ENCODE data around the gene NANOG. TPM values are rescaled to one million over a fixed set of nuclear protein-coding genes. Genes with fewer than 3 reads are reported as not detected.
A peak's percentile ranks its signal among the peaks of the same experiment; 100 is the strongest.
"Not testable (repeated sequence)": the region's sequence is repeated elsewhere in the genome, so short reads cannot be mapped to it uniquely, and the experiment has no call there.

NANOG gene
- total and polyA plus RNA-seq, 4 donors: 0.23 to 0.49 TPM; not detected in 2

GRCh38 chr12:7843149-7843548, 53.9 kb downstream of the NANOG start:
- not testable (repeated sequence) for H3K27me3 ChIP-seq (ENCODE audit: control insufficient read depth in 3 of 3, insufficient read depth in 3 of 3, low read length in 2 of 3); H3K4me3 ChIP-seq; ATAC-seq (ENCODE audit: insufficient read depth, low FRiP score); DNase-seq; H3K4me1 ChIP-seq (ENCODE audit: control insufficient read depth in 5 of 5, insufficient read depth in 5 of 5, low read length in 5 of 5); H3K36me3 ChIP-seq (ENCODE audit: control insufficient read depth in 4 of 4, insufficient read depth in 4 of 4, low read length in 4 of 4); H3K9ac ChIP-seq (ENCODE audit: insufficient read depth in 1 of 2, low read length in 2 of 2); H3K9me3 ChIP-seq (ENCODE audit: control insufficient read depth in 4 of 4, insufficient read depth in 3 of 4, low read length in 3 of 4)
- 23 to 40% methylated on average over 3 to 5 of the region's 8 CpGs for WGBS, 2 donors
- H3K27ac ChIP-seq (ENCODE audit: low read depth in 1 of 2, low read length in 1 of 2): peak overlapping the region in 1 of 2 donors; percentile 39

- not testable (repeated sequence) for H3K36me3 ChIP-seq (ENCODE audit: control insufficient read depth in 4 of 4, insufficient read depth in 4 of 4, low read length in 4 of 4); H3K9me3 ChIP-seq (ENCODE audit: control insufficient read depth in 4 of 4, insufficient read depth in 3 of 4, low read length in 3 of 4); H3K4me3 ChIP-seq; H3K9ac ChIP-seq (ENCODE audit: insufficient read depth in 1 of 2, low read length in 2 of 2); H3K27me3 ChIP-seq (ENCODE audit: control insufficient read depth in 3 of 3, insufficient read depth in 3 of 3, low read length in 2 of 3); H3K4me1 ChIP-seq (ENCODE audit: control insufficient read depth in 5 of 5, insufficient read depth in 5 of 5, low read length in 5 of 5); H3K27ac ChIP-seq (ENCODE audit: low read depth in 1 of 2, low read length in 1 of 2)
- peak in 2 of 3 donors; percentile 9 to 21 for DNase-seq
- 2 to 15% methylated on average over 3 of the region's 9 CpGs for WGBS, 2 donors
- peak; percentile 47 for ATAC-seq (ENCODE audit: insufficient read depth, low FRiP score)
Measured at GRCh38 chr12:7843583-7843982, 54.4 kb downstream of the NANOG start.

- WGBS, 2 donors: 72 to 76% methylated on average over 5 of the region's 5 CpGs
- TF ChIP-seq CTCF (IDR thresholded peaks at IDR 0.05; ENCODE audit: control extremely low read depth, extremely low read depth): no peak
- DNase-seq (no peak), ATAC-seq (ENCODE audit: insufficient read depth, low FRiP score) (no peak)
- no peaks in the 10 kb centered on the region for H3K27me3 ChIP-seq (ENCODE audit: control insufficient read depth in 3 of 3, insufficient read depth in 3 of 3, low read length in 2 of 3)
- H3K4me1 ChIP-seq (ENCODE audit: control insufficient read depth in 5 of 5, insufficient read depth in 5 of 5, low read length in 5 of 5): no peaks in the 10 kb centered on the region
- no peaks in the 10 kb centered on the region for H3K9me3 ChIP-seq (ENCODE audit: control insufficient read depth in 4 of 4, insufficient read depth in 3 of 4, low read length in 3 of 4)
- H3K36me3 ChIP-seq (ENCODE audit: control insufficient read depth in 4 of 4, insufficient read depth in 4 of 4, low read length in 4 of 4): no peaks in the 10 kb centered on the region
- no peak overlapping the region for H3K4me3 ChIP-seq
- H3K9ac ChIP-seq (ENCODE audit: insufficient read depth in 1 of 2, low read length in 2 of 2): no peak overlapping the region
- H3K27ac ChIP-seq (ENCODE audit: low read depth in 1 of 2, low read length in 1 of 2): no peak overlapping the region
Measured at GRCh38 chr12:7844116-7844515, 54.9 kb downstream of the NANOG start.

- not testable (repeated sequence) for H3K9ac ChIP-seq (ENCODE audit: insufficient read depth in 1 of 2, low read length in 2 of 2); H3K4me3 ChIP-seq; H3K9me3 ChIP-seq (ENCODE audit: control insufficient read depth in 4 of 4, insufficient read depth in 3 of 4, low read length in 3 of 4); ATAC-seq (ENCODE audit: insufficient read depth, low FRiP score); H3K4me1 ChIP-seq (ENCODE audit: control insufficient read depth in 5 of 5, insufficient read depth in 5 of 5, low read length in 5 of 5); H3K27me3 ChIP-seq (ENCODE audit: control insufficient read depth in 3 of 3, insufficient read depth in 3 of 3, low read length in 2 of 3); H3K36me3 ChIP-seq (ENCODE audit: control insufficient read depth in 4 of 4, insufficient read depth in 4 of 4, low read length in 4 of 4); H3K27ac ChIP-seq (ENCODE audit: low read depth in 1 of 2, low read length in 1 of 2)
- 37 to 71% methylated on average over 2 of the region's 4 CpGs for WGBS, 2 donors
- peak in 2 of 3 donors; percentile 12 to 26 for DNase-seq
Measured at GRCh38 chr12:7847226-7848097, 58.3 kb downstream of the NANOG start.

GRCh38 chr12:7848098-7848422, 58.9 kb downstream of the NANOG start:
- not testable (repeated sequence) for H3K4me3 ChIP-seq; H3K9ac ChIP-seq (ENCODE audit: insufficient read depth in 1 of 2, low read length in 2 of 2); H3K4me1 ChIP-seq (ENCODE audit: control insufficient read depth in 5 of 5, insufficient read depth in 5 of 5, low read length in 5 of 5); H3K27ac ChIP-seq (ENCODE audit: low read depth in 1 of 2, low read length in 1 of 2); H3K36me3 ChIP-seq (ENCODE audit: control insufficient read depth in 4 of 4, insufficient read depth in 4 of 4, low read length in 4 of 4); H3K9me3 ChIP-seq (ENCODE audit: control insufficient read depth in 4 of 4, insufficient read depth in 3 of 4, low read length in 3 of 4); DNase-seq; H3K27me3 ChIP-seq (ENCODE audit: control insufficient read depth in 3 of 3, insufficient read depth in 3 of 3, low read length in 2 of 3); ATAC-seq (ENCODE audit: insufficient read depth, low FRiP score)
- 30 to 67% methylated on average over 1 to 2 of the region's 2 CpGs for WGBS, 2 donors

Small RNA genes within 50 kb of the gene (small RNA-seq; reads per million reads assigned to genes)
- gene RF00019 (ENCODE audit: low replicate concordance): not detected

Other genes starting within 250 kb of the NANOG start
- not detected for gene APOBEC1, start 123.5 kb upstream of the NANOG start, total RNA-seq
- gene APOBEC1, start 123.5 kb upstream of the NANOG start, polyA plus RNA-seq: not detected
- gene GDF3, start 93.6 kb upstream of the NANOG start, total RNA-seq: not detected
- under 1 TPM; 0.02 to 0.35 TPM for gene GDF3, start 93.6 kb upstream of the NANOG start, polyA plus RNA-seq
- not detected for gene DPPA3, start 78.0 kb upstream of the NANOG start, total RNA-seq
- gene DPPA3, start 78.0 kb upstream of the NANOG start, polyA plus RNA-seq: not detected
- under 1 TPM in 1 of 2 donors, not detected in 1; 0.60 TPM for gene CLEC4C, start 42.0 kb upstream of the NANOG start, total RNA-seq
- under 1 TPM in 1 of 2 donors, not detected in 1; 0.08 TPM for gene CLEC4C, start 42.0 kb upstream of the NANOG start, polyA plus RNA-seq
- gene NANOGNB, start 24.2 kb upstream of the NANOG start, total RNA-seq: not detected
- gene NANOGNB, start 24.2 kb upstream of the NANOG start, polyA plus RNA-seq: not detected
- gene SLC2A14, start 83.5 kb downstream of the NANOG start, total RNA-seq: under 1 TPM in 1 of 2 donors, not detected in 1; 0.12 TPM
- gene SLC2A14, start 83.5 kb downstream of the NANOG start, polyA plus RNA-seq: under 1 TPM in 1 of 2 donors, not detected in 1; 0.17 TPM
- gene SLC2A3, start 146.8 kb downstream of the NANOG start, total RNA-seq: 100 to 1,000 TPM; 112 to 435 TPM
- 100 to 1,000 TPM in 1 of 2 donors, 10 to 100 TPM in 1; 13.4 to 140 TPM for gene SLC2A3, start 146.8 kb downstream of the NANOG start, polyA plus RNA-seq
- gene FOXJ2, start 243.3 kb downstream of the NANOG start, total RNA-seq: 10 to 100 TPM; 14.3 to 16.7 TPM
- gene FOXJ2, start 243.3 kb downstream of the NANOG start, polyA plus RNA-seq: 1 to 10 TPM; 8.3 to 9.4 TPM

Measured in lung (tissue), 13 donors.